MCF 10A (cell line): Measurements from ENCODE around the gene FSD1L. TPM values are rescaled to one million over a fixed set of nuclear protein-coding genes. Genes with fewer than 3 reads are reported as not detected.
"Not testable (repeated sequence)": the region's sequence is repeated elsewhere in the genome, so short reads cannot be mapped to it uniquely, and the experiment has no call there.

ENCODE experiments used
- BruUV-seq: library from RNA; stranded (reverse); fragments of 400-500 nt; replicated peaks from 2 replicates; lab custom pipeline; 2021; lab: Mats Ljungman, UMichigan
- CTCF ChIA-PET: fragments of 300-600 bp; sonication (Branson Sonifier 250); formaldehyde crosslinking; extraction: SDS; loops from one replicate; lab custom pipeline; 2021; ENCODE audit warnings: antibody characterized with exemption, inconsistent platforms; lab: Yijun Ruan, JAX
- POLR2A ChIA-PET: fragments of 300-600, 350-650 bp; sonication (Branson Sonifier 250); formaldehyde crosslinking; extraction: SDS; loops from one replicate; lab custom pipeline; 2020; ENCODE audit warnings: antibody characterized with exemption, inconsistent platforms; lab: Yijun Ruan, JAX
- DNase-seq: peaks from one replicate; pipeline ENCODE4 v3.0.0-alpha.2; 2018; ENCODE audit not compliant: unreplicated experiment
- H3K27ac Mint-ChIP-seq: one replicate; pipeline ENCODE4 v1.8.0; 2022; ENCODE audit warnings: mild to moderate bottlenecking, low read depth, mixed read lengths; ENCODE audit not compliant: unreplicated experiment
- H3K27me3 Mint-ChIP-seq: one replicate; pipeline ENCODE4 v1.8.0; 2022; ENCODE audit warnings: mixed read lengths; ENCODE audit not compliant: insufficient read depth, unreplicated experiment
- H3K36me3 Mint-ChIP-seq: one replicate; pipeline ENCODE4 v1.8.0; 2022; ENCODE audit warnings: mild to moderate bottlenecking, moderate library complexity, mixed read lengths; ENCODE audit not compliant: insufficient read depth, unreplicated experiment
- H3K4me1 Mint-ChIP-seq: one replicate; pipeline ENCODE4 v1.8.0; 2022; ENCODE audit warnings: mixed read lengths; ENCODE audit not compliant: insufficient read depth, unreplicated experiment
- H3K4me3 Mint-ChIP-seq: one replicate; pipeline ENCODE4 v1.8.0; 2022; ENCODE audit warnings: mild to moderate bottlenecking, moderate library complexity, mixed read lengths; ENCODE audit not compliant: unreplicated experiment
- H3K9me3 Mint-ChIP-seq: one replicate; pipeline ENCODE4 v1.8.0; 2022; ENCODE audit warnings: mixed read lengths; ENCODE audit not compliant: unreplicated experiment
- intact Hi-C: fragments of 100-400 bp; cut with micrococcal nuclease; formaldehyde crosslinking; loops from 2 replicates; pipeline ENCODE4 v1.14.1; 2022
- total RNA-seq: library from RNA; stranded (reverse); gene quantifications from 2 replicates; pipeline ENCODE4 v1.2.3, GENCODE V29; 2022
- TF ChIP-seq, protein P1 (sequence below): fragments of 200-600 bp; IDR thresholded peaks from one replicate; pipeline ENCODE4 v1.8.0; 2022; ENCODE audit warnings: antibody characterized with exemption, mild to moderate bottlenecking; ENCODE audit not compliant: unreplicated experiment

Gene FSD1L
- total RNA-seq, 1 experiment from 2014 or later, result 7.2 TPM

- H3K4me1 Mint-ChIP-seq, H3K4me3 Mint-ChIP-seq, H3K27me3 Mint-ChIP-seq, intact Hi-C loops, POLR2A ChIA-PET, DNase-seq, H3K9me3 Mint-ChIP-seq, H3K36me3 Mint-ChIP-seq, H3K27ac Mint-ChIP-seq, BruUV-seq: not testable (repeated sequence)
- CTCF ChIA-PET, result interaction anchor here (0.6 kb wide), 1 partner anchor 21 kb away, joined by 3 read pairs; no protein-coding TSS in a partner anchor
These were observed 75.0 kb downstream of the FSD1L start for GRCh38 chr9:105522618-105523385.

DNA sequence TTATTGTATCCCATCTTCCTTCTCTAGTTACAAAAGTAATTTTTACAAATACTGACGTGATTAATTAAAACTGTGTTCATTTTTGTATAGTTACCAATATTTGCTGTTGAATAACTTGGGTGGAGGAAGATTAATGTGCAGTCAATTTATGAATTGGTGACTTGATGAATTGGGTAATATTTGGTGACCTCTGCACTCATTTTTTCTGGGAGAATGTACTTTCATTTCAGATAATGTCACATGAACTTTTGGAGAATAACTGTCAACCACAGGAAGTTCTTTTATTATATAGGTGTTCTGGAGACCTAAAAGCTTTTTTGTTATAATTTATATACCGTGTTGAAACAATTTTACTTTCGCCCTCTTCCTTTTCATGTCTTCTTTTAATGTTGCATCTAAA, 83.7 kb downstream of the FSD1L start:
- POLR2A ChIA-PET, result no interaction called here
- BruUV-seq, result no TSS peak
- Mint-ChIP-seq H3K27ac (no peak overlapping the region), H3K27me3 (no peaks in the 10 kb centered on the region), H3K4me3 (no peak overlapping the region), H3K36me3 (peaks cover 22% of the 10 kb centered on the region), H3K4me1 (no peaks in the 10 kb centered on the region), H3K9me3 (peaks cover 10% of the 10 kb centered on the region)
- intact Hi-C loops, result no loop called here
- CTCF ChIA-PET, result interaction anchor here (1.1 to 1.5 kb wide), 2 partner anchors 28 to 76 kb away, joined by 3 read pairs; no protein-coding TSS in a partner anchor
- no peak for DNase-seq
- TF ChIP-seq, protein P1, sequence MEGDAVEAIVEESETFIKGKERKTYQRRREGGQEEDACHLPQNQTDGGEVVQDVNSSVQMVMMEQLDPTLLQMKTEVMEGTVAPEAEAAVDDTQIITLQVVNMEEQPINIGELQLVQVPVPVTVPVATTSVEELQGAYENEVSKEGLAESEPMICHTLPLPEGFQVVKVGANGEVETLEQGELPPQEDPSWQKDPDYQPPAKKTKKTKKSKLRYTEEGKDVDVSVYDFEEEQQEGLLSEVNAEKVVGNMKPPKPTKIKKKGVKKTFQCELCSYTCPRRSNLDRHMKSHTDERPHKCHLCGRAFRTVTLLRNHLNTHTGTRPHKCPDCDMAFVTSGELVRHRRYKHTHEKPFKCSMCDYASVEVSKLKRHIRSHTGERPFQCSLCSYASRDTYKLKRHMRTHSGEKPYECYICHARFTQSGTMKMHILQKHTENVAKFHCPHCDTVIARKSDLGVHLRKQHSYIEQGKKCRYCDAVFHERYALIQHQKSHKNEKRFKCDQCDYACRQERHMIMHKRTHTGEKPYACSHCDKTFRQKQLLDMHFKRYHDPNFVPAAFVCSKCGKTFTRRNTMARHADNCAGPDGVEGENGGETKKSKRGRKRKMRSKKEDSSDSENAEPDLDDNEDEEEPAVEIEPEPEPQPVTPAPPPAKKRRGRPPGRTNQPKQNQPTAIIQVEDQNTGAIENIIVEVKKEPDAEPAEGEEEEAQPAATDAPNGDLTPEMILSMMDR, result no peak

DNA sequence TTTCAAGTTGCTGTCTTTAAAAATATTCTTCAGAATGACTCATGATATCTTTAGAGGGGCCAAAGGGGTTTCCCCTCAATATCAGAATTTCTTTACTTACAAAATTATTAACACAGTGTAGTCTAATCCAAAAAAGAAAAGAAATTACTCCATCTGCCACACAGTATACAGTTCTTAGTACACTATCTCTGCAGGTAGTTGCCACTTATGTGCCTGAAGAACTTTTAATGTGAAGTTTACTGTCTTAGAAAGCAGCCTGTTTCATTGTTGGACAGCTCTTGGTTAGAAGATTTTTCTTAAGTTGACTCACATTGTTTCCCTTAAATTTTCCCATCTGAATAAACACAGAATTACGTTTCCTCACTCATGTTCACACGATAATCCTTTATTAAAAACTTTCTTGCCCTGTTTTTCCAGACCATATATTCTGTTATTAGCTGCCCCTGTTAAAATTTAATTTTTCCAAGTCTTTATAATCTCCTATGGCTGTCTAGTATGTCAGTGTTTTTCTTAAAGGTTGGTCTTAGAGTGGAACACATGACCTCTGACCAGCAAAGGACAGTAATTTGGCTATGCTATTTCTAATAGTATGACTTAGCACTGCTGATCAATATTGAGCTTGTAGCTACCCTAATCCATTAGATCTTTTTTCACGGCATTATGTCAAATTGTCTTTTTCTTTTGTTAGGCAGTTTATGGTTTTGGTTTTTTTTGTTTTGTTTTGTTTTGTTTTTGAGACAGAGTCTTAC, 88.3 kb downstream of the FSD1L start:
- Mint-ChIP-seq H3K36me3 (peaks cover 22% of the 10 kb centered on the region), H3K27me3 (no peaks in the 10 kb centered on the region), H3K9me3 (no peaks in the 10 kb centered on the region), H3K4me1 (no peaks in the 10 kb centered on the region), H3K4me3 (no peak overlapping the region), H3K27ac (no peak overlapping the region)
- BruUV-seq, result no TSS peak
- CTCF ChIA-PET, result no interaction called here
- TF ChIP-seq, protein P1, result no peak
- DNase-seq, result no peak
- POLR2A ChIA-PET, result no interaction called here
- intact Hi-C loops, result no loop called here

DNA sequence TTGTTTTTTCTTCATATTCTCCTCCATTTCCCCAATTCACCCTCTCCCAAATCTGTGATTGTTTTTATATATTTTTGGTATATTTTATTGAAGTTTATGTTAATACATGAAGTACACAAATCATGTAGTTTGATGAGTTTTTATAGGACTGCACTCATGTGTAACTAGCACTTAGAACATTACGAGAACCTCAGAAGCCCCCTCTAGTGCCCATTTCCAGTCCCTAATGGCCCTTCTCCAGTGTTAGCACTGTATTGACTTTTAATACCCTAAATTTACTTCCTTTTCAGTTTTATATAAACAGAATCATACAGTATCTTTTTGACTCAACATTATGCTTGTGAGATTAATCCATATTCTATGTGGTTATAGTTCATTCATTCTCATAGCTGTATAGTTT, 91.6 kb downstream of the FSD1L start:
- DNase-seq, result no peak
- H3K4me3 Mint-ChIP-seq, result no peak overlapping the region
- ChIA-PET POLR2A (no interaction called here), CTCF (no interaction called here)
- no peak overlapping the region for H3K27ac Mint-ChIP-seq
- no peaks in the 10 kb centered on the region for H3K9me3 Mint-ChIP-seq
- H3K36me3 Mint-ChIP-seq, result peaks cover 15% of the 10 kb centered on the region
- no peaks in the 10 kb centered on the region for H3K4me1 Mint-ChIP-seq
- BruUV-seq, result no TSS peak
- TF ChIP-seq, protein P1, result no peak
- intact Hi-C loops, result no loop called here
- no peaks in the 10 kb centered on the region for H3K27me3 Mint-ChIP-seq
